Stimulated activated naive CD8-positive, alpha-beta T cell treated with anti-CD3 and anti-CD28 coated beads, Interleukin-15, amount 100 ng/mL, for 72 hours (primary cell): ENCODE data around the gene SHROOM3.
A peak's percentile ranks its signal among the peaks of the same experiment; 100 is the strongest.
"Not testable (repeated sequence)": the region's sequence is repeated elsewhere in the genome, so short reads cannot be mapped to it uniquely, and the experiment has no call there.

Source experiments
- ATAC-seq: fragments of 150-1000 bp; cut with Tn5 transposase; 2 replicates; pipeline ENCODE4 v1.10.0; 2021; ENCODE audit warnings: mild to moderate bottlenecking, moderate library complexity
- DNase-seq, 2 donors: peaks; one replicate each; pipeline ENCODE4 v3.0.0; 2021 to 2022
- H3K27ac Mint-ChIP-seq, 2 donors: one replicate each; pipeline ENCODE4 v1.8.0; 2022; ENCODE audit warnings: mild to moderate bottlenecking in 2 of 2, mixed read lengths in 2 of 2, moderate library complexity in 2 of 2
- H3K27me3 Mint-ChIP-seq: one replicate; pipeline ENCODE4 v1.8.0; 2022; ENCODE audit warnings: mixed read lengths
- H3K4me1 Mint-ChIP-seq: one replicate; pipeline ENCODE4 v1.8.0; 2022; ENCODE audit warnings: mild to moderate bottlenecking, mixed read lengths
- H3K4me3 Mint-ChIP-seq, 2 donors: one replicate each; pipeline ENCODE4 v1.8.0; 2022; ENCODE audit warnings: mild to moderate bottlenecking in 2 of 2, mixed read lengths in 2 of 2, moderate library complexity in 1 of 2
- H3K9me3 Mint-ChIP-seq, 2 donors: one replicate each; pipeline ENCODE4 v1.8.0; 2022; ENCODE audit warnings: mixed read lengths in 2 of 2

SHROOM3 gene

GRCh38 chr4:76595435-76595834 lies 160.4 kb downstream of the SHROOM3 start:
- ATAC-seq = no peak
- no peak for DNase-seq
- Mint-ChIP-seq H3K9me3 (no peaks in the 10 kb centered on the region), H3K27ac (no peak overlapping the region), H3K27me3 (peaks cover 34% of the 10 kb centered on the region), H3K4me1 (no peaks in the 10 kb centered on the region), H3K4me3 (no peak overlapping the region)

GRCh38 chr4:76596713-76597112 lies 161.7 kb downstream of the SHROOM3 start:
- Mint-ChIP-seq H3K27ac (peak overlapping the region in 1 of 2 donors; percentile 70), H3K27me3 (peaks cover 26% of the 10 kb centered on the region), H3K9me3 (no peaks in the 10 kb centered on the region), H3K4me3 (no peak overlapping the region), H3K4me1 (no peaks in the 10 kb centered on the region)
- DNase-seq (no peak), ATAC-seq (no peak)

- H3K27ac Mint-ChIP-seq = no peak overlapping the region
- H3K4me1 Mint-ChIP-seq = no peaks in the 10 kb centered on the region
Measured at GRCh38 chr4:76597423-76597979, 162.5 kb downstream of the SHROOM3 start.

GRCh38 chr4:76600447-76600846 lies 165.4 kb downstream of the SHROOM3 start:
- DNase-seq (no peak), ATAC-seq (no peak)
- Mint-ChIP-seq H3K27ac (peak overlapping the region in 1 of 2 donors; percentile 31), H3K4me3 (no peak overlapping the region), H3K4me1 (no peaks in the 10 kb centered on the region), H3K9me3 (no peaks in the 10 kb centered on the region), H3K27me3 (peaks cover 20% of the 10 kb centered on the region)

More at GRCh38 chr4:76597423-76597979, 162.5 kb downstream of the SHROOM3 start:
- Mint-ChIP-seq H3K27me3 (peaks cover 20% of the 10 kb centered on the region), H3K4me3 (no peak overlapping the region), H3K9me3 (no peaks in the 10 kb centered on the region)
- DNase-seq (no peak), ATAC-seq (no peak)

DNA sequence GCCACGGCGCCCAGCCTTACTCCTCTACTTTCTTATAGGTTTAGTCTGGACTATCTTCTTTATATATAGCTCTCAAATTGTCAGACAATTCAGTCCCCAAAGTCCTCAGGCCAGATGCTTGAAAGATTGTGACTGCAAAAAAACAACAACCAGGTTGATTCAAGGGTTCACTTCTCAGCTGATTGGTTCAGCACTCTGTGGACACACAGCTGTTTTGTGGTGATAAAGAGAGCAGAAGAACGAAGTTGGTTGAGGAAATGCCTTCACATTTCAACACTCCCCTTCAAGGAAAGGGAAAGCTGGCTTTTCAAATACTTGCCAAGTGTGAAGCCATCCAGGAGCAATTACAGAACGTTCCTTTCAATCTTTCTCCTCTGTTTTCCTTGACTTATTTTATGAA lies 166.8 kb downstream of the SHROOM3 start:
- DNase-seq (no peak), ATAC-seq (no peak)
- no peaks in the 10 kb centered on the region for H3K9me3 Mint-ChIP-seq
- no peaks in the 10 kb centered on the region for H3K4me1 Mint-ChIP-seq
- H3K4me3 Mint-ChIP-seq = no peak overlapping the region
- H3K27ac Mint-ChIP-seq = no peak overlapping the region
- peaks cover 20% of the 10 kb centered on the region for H3K27me3 Mint-ChIP-seq

DNA sequence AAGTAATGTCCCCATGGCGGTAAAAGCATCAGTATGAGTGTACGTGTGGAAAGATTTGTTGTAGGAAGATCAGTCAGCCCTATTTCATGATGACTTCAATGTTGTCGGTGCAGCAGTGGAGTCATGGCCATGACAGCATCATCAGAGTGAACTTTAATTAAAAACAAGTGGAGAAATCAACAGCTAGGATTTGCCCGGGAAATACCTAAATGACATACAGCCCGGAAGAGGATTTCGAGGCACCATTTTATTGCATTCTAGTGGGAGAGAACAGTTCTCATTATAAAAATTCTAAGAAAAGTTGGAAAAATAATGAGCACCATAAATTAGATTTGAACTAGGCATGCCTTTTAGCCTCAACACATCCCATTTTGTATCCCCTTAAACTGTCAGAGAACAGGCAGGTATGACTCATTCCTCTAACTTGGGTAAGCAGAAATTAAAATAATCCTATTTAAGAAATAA lies 170.1 kb downstream of the SHROOM3 start:
- Mint-ChIP-seq H3K4me1 (peaks cover 6% of the 10 kb centered on the region), H3K9me3 (no peaks in the 10 kb centered on the region), H3K27me3 (peaks cover 8% of the 10 kb centered on the region), H3K4me3 (no peak overlapping the region), H3K27ac (no peak overlapping the region)
- ATAC-seq = no peak
- DNase-seq = no peak

DNA sequence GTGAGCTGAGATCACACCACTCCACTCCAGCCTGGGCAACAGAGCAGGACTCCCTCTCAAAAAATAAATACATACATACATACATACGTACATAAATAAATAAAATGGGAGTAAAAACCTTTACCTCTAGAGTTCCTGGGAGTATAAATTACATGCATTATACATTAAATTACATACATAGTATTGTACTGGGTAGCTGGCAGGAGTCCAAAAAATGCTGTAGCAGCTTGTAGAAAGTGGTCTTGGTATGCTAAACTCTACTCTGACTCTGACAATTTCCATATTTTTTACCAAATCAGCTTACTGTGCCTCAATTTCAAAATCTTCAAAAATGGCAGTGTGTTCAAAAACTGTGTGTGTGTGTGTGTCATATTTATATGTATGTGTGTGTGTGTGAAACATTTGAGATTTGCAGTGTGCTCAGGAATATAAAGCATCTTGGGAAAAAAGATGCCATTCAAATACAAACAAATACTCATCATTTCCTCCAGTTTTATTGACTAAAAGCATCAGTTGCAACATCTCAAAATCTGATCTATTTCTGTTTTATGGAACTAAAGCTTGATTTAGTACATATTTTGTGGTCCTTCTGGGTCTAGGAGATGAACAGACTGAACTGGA lies 171.7 kb downstream of the SHROOM3 start:
- Mint-ChIP-seq H3K27ac (no peak overlapping the region), H3K9me3 (no peaks in the 10 kb centered on the region), H3K27me3 (peaks cover 22% of the 10 kb centered on the region), H3K4me1 (peaks cover 6% of the 10 kb centered on the region), H3K4me3 (no peak overlapping the region)
- DNase-seq (no peak), ATAC-seq (no peak)

GRCh38 chr4:76607266-76607799 lies 172.3 kb downstream of the SHROOM3 start:
- peak overlapping the region in 1 of 2 donors; percentile 27 for H3K27ac Mint-ChIP-seq
- H3K4me3 Mint-ChIP-seq = no peak overlapping the region
- peaks cover 27% of the 10 kb centered on the region for H3K27me3 Mint-ChIP-seq
- no peaks in the 10 kb centered on the region for H3K9me3 Mint-ChIP-seq
- H3K4me1 Mint-ChIP-seq = peaks cover 6% of the 10 kb centered on the region
- no peak for ATAC-seq
- DNase-seq = no peak

DNA sequence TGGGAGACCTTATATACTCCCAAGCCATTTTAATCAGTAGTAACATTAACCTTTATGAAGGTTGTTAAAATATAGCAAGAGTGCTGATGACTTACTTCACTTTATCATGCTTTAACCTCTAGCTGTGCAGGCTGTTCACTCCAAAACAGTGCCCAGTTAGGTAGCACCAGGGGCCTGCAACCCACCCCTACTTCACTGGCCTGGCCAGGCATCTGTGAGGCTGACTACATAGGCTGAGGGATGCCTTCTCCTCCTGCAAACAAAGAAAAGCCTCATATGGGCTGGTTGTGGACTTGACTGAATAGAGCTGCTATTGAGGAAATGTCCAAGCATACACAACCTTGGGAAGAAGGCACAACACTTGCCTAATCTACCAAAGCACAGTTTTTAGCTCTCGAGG lies 172.8 kb downstream of the SHROOM3 start:
- Mint-ChIP-seq H3K4me3 (no peak overlapping the region), H3K9me3 (no peaks in the 10 kb centered on the region), H3K4me1 (peaks cover 6% of the 10 kb centered on the region), H3K27ac (peak overlapping the region in 1 of 2 donors; percentile 27), H3K27me3 (peaks cover 27% of the 10 kb centered on the region)
- ATAC-seq = no peak
- DNase-seq = no peak

DNA sequence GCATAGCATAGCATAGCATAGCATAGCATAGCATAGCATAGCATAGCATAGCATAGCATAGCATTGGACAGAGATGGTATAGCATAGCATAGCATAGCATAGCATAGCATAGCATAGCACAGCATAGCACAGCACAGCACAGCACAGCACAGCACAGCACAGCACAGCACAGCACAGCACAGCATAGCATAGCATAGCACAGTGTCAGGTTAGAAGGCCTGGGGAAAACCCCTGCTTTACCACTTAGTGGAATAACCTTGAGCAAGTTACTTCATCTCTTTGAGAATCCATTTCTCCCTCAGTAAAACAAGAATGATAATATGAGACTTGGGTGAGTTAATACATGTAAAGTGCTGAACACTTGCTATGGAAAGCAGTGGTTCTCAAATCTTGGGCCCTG lies 173.5 kb downstream of the SHROOM3 start:
- peaks cover 27% of the 10 kb centered on the region for H3K27me3 Mint-ChIP-seq
- not testable (repeated sequence) for H3K4me3 Mint-ChIP-seq, H3K4me1 Mint-ChIP-seq, DNase-seq, H3K27ac Mint-ChIP-seq, H3K9me3 Mint-ChIP-seq
- peak; percentile 72 for ATAC-seq

DNA sequence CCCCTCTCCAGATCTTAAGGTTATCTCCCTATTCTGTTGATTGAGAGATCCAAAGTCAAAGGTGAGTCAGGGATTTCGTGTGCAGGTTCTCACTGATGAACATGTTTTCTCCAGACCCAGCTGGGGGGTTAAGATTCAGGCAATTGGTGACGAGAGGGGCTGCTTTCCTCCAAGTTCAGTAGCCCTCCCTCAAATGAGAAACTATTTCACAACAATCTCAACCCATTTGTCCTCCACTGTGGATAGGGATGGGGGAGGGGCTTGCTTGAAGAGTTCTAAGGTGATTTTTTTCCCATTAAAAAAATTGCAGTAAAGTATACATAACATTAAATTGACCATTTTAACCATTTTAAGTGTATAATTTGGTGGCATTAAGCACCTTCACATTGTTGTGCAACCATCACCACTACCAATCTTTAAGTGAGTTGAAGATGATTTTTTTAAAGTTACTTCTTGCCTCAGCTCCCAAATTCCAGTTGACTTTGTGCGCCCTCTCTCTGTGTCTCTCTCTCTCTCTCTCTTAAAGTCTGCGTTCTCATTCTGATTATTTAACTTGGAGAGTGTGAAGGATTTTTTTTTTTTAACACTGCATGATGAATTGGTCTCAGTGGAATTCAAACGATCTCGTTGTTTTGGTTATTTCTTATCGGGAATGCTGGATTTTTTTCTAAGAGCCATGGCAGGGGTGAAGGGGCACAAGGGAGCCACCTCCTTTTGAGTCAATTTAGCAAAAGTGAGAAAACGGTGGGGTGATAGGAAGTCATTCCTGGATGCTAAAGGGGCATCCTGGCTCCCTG lies 175.9 kb downstream of the SHROOM3 start:
- no peak overlapping the region for H3K4me3 Mint-ChIP-seq
- DNase-seq (no peak), ATAC-seq (no peak)
- no peaks in the 10 kb centered on the region for H3K9me3 Mint-ChIP-seq
- peaks cover 19% of the 10 kb centered on the region for H3K27me3 Mint-ChIP-seq
- H3K27ac Mint-ChIP-seq = no peak overlapping the region
- peaks cover 6% of the 10 kb centered on the region for H3K4me1 Mint-ChIP-seq

- Mint-ChIP-seq H3K27ac (no peak overlapping the region), H3K9me3 (no peaks in the 10 kb centered on the region), H3K4me1 (peaks cover 6% of the 10 kb centered on the region), H3K27me3 (peaks cover 24% of the 10 kb centered on the region), H3K4me3 (no peak overlapping the region)
- ATAC-seq (no peak), DNase-seq (no peak)
Measured at GRCh38 chr4:76611616-76612207, 176.7 kb downstream of the SHROOM3 start.

DNA sequence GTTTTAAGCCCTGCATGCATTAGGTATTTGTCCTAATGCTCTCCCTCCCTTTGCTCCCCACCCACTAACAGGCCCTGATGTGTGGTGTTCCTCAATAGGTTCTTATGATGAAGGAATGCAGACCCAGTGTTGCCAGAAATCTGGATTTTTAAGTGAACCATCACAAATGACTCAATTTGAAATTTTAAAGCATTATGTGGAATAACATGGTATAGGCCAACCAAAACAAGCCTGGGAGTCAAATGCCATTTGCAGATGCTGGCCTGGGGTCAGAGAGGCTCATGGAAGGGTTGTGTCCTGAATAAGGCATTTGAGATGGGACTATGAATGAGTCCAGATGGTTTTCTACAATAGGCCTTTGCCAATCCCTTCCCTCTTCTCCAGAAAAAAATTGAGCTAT lies 179.6 kb downstream of the SHROOM3 start:
- Mint-ChIP-seq H3K27me3 (peaks cover 32% of the 10 kb centered on the region), H3K4me3 (no peak overlapping the region)
- ATAC-seq = no peak

GRCh38 chr4:76615999-76616398 lies 181.0 kb downstream of the SHROOM3 start:
- ATAC-seq = no peak
- no peak for DNase-seq
- no peak overlapping the region for H3K27ac Mint-ChIP-seq
- H3K9me3 Mint-ChIP-seq = no peaks in the 10 kb centered on the region
- no peaks in the 10 kb centered on the region for H3K4me1 Mint-ChIP-seq
- H3K4me3 Mint-ChIP-seq = no peak overlapping the region
- peaks cover 37% of the 10 kb centered on the region for H3K27me3 Mint-ChIP-seq

More for the DNA sequence above, 179.6 kb downstream of the SHROOM3 start:
- DNase-seq = no peak
- peak overlapping the region in 1 of 2 donors; percentile 85 for H3K27ac Mint-ChIP-seq
- no peaks in the 10 kb centered on the region for H3K9me3 Mint-ChIP-seq
- H3K4me1 Mint-ChIP-seq = no peaks in the 10 kb centered on the region

DNA sequence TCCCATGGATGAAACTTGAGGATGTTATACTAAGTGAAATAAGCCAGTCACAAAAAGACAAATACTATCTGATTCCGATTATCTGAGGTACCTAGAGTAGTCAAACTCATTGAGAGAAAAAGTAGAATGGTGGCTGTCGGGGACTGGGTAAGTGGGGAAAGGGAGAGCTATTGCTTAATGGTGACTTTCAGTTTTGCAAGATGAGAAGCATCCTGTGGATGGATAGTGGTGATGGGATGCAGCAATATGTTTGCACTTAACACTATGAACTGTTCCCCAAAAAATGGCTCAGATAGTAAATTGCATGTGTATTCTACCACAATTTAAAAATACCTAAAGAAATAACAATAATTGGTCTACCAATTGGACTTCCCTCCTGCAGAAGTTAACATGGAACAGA lies 181.5 kb downstream of the SHROOM3 start:
- Mint-ChIP-seq H3K9me3 (no peaks in the 10 kb centered on the region), H3K4me1 (no peaks in the 10 kb centered on the region), H3K27ac (no peak overlapping the region), H3K27me3 (peaks cover 32% of the 10 kb centered on the region), H3K4me3 (no peak overlapping the region)
- no peak for ATAC-seq
- DNase-seq = no peak
